ENCODE results near the gene MCHR1.
"Not testable (repeated sequence)": the region's sequence is repeated elsewhere in the genome, so short reads cannot be mapped to it uniquely, and the experiment has no call there.

Gene MCHR1

DNA sequence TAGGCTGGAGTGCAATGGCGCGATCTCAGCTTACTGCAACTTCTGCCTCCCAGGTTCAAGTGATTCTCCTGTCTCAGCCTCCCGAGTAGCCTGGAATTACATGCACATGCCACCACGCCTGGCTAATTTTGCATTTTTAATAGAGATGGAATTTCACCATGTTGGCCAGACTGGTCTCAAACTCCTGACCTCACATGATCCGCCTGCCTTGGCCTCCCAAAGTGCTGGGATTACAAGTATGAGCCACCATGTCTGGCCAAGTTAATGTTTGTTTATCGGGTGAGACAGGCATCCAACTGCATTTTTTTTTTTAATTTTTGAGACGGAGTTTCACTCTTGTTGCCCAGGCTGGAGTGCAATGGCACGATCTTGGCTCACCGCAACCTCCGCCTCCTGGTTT, 22.6 kb upstream of the MCHR1 start:
- not testable (repeated sequence) for DNase-seq (ENCODE audit: low spot score)

DNA sequence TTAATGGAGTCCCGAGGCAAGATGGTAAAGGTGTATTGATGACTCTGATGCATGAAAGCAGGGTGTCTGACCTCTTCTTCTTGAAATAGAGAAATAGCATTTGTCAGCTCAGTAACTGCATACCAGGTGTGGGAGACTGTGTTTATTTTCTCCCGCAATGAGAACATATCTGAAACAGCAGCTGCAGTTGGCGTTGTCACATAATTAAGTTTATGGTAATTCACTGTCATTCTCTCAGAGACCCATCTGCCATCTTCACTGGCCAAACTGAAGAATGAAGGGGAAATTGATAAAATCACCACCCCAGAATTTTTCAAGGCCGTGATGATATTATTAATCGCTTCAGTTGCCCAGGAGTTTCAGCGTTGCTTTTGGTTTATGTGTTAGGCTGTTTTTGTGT, 20.1 kb upstream of the MCHR1 start:
- no peak for DNase-seq (ENCODE audit: low spot score)

DNA sequence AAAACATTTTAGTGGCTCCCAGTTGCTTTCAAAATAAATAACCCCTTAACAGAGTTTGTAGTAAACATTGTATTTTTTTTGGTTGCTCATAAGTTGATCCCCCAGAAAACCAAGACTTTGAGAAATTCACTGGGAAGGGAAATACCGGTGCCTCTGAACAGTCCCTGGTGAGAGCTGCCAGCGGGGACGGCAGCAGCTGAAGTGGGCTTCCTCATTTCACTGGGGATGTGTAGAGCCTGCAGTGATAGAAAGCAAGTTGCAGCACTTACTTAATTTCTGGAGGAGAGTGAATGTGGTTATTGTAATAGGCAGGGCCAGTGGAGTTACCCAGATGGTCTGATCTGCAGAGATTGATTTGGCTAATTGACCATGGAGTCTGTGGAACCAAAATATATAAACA, 18.6 kb upstream of the MCHR1 start:
- no peak for DNase-seq (ENCODE audit: low spot score)

DNA sequence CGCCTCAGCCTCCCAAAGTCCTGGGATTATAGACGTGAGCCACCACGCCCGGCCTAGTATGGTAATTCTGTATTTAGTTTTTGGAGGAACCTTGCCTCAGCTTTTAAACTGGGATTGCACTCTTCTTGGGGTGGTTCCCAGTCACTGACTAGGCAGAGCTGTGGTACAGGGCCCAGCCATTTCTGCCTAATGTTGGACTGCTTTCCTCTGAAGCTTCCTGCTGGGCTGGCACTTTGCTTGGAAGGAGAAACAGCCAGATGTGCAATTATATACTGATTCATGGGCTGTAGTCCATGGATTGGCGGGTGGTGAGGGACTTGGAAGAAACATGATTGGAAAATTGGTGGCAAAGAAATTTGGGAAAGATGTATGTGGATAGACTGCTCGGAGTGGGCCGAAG, 17.6 kb upstream of the MCHR1 start:
- no peak for DNase-seq (ENCODE audit: low spot score)

DNA sequence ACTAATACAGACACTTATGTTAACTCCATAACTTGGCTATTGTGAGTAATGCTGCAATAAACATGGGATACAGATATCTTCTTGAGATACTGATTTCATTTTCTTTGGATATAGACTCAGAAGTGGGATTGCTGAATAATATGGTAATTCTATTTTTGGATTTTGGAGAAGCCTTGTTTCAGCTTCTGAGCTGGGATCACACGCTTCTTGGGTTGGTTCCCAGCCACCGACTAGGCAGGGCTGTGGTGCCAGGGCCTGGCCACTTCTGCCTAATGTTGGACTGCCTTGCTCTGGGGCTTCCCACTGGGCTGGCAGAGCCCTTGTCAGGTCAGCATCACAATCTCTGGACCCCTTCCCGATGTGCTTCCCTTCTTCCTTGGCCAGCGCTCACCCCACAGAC, 14.0 kb upstream of the MCHR1 start:
- no peak for DNase-seq (ENCODE audit: low spot score)

DNA sequence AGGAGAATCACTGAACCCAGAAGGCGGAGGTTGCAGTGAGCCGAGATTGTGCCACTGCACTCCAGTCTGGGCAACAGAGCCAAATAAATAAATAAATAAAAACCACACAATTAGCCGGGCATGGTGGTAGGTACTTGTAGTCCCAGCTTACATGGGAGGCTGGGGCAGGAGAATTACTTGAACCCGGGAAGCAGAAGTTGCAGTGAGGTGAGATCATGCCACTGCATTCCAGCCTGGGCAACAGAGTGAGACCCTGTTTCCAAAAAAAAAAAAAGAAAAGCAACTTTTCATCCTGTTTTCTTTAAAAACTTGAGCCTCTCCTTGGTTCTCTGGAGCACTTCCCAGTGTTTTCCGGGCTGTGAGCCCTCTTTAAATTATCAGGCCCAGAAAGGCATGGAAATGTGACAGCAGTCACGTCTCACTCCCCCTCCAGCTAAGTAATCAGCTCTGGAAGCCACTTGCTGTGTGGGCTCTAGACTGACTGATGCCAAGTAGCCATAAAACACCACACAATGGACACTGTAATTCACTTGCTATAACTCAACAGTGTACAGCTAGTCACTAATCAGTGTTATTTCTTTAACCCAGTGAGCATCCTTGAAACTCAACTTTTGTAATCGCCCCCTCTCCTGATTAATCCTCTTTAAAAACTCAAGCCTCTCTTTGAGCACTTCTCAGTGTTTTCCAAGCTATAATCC, 13.0 kb upstream of the MCHR1 start:
- DNase-seq (ENCODE audit: low spot score), result no peak

DNA sequence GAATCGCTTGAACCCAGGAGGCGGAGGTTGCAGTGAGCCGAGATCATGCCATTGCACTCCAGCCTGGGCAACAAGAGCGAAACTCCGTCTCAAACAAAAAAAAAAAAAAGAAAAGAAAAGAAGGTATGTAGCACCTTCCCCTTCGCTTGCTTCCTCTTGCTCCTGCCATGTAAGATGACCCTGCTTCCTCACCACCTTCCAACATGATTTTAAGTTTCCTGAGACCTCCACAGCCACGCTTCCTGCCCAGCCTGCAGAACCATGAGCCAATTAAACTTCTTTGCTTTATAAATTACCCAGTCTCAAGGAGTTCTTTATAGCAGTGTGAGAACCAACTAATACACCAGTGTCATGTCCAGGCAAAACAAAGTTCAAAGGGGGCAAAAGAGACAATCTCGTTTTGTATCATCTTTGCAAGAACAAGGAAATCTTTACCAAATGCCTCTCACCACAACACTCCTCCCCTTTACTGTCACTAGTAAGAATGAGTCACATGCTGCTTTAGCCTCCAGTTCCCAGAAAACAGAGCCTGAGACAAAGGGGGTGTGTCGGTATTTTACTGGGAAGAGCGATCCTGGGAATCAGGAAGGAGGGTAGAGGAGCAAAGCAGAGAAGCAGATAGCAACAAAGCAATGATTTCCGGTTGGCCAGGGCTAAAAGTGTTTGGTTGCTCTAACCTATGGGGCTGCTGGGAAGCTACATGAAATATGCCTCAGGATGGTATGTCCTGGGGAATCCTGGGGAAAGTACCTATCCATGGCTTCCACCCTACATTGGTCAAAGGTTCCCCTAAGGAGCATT, 10.5 kb upstream of the MCHR1 start:
- peak; percentile 100 for DNase-seq (ENCODE audit: low spot score)

DNA sequence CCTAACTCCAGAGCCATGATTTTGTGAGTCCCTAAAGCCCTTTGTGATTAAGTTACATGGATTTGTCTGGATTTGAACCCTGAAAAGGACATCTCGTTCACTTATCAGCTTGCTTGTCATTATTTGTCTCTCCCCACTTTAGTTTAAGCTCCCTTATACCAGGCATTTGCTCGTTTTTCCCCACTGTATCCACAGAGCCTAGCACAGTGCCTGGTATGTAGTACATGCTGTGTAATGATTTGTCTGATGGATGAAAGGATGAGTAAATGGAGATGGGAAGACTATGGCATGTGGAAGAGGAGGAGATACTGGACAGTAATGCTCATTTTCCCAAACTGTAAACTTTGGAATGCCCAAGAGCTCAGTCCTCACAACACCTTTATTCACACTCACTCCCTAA, 9.2 kb upstream of the MCHR1 start:
- no peak for DNase-seq (ENCODE audit: low spot score)

DNA sequence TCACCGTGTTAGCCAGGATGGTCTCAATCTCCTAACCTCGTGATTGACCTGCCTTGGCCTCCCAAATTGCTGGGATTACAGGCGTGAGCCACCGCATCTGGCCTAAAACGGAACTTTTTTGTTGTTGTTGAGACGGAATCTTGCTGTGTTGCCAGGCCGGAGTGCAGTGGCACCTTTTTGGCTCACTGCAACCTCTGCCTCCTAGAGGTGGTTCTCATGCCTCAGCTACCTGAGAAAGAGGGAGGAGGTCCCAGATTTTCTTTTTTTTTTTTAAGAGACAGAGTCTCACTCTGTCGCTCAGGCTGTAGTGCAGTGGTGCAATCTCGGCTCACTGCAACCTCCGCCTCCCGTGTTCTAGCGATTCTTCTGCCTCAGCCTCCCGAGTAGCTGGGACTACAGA, 7.9 kb upstream of the MCHR1 start:
- DNase-seq (ENCODE audit: low spot score), result no peak

DNA sequence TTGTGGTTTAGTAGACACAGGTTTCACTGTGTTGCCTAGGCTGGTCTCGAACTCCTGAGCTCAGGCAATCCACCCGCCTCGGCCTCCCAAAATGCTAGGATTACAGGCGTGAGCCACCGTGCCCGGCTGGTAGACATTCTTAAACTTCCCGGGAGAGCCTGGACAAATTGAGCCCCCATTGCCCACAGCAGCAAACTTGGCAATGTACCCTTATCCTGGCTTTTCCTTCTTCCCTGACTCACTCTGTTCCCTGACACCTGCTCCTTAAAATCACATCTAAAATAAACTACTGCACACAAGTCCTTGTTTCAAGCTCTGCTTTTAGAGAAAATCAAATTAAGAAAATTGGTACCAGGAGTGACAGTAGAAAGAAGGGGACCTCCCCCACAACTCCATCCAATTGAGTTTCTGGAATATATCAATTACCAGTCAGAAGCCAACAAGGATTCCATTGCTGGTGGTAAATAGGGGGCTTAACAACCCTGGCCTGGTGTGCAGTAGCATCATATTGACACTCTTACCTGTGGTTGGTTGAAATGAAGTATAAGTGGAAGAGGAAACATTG, 7.4 kb upstream of the MCHR1 start:
- no peak for DNase-seq (ENCODE audit: low spot score)

DNA sequence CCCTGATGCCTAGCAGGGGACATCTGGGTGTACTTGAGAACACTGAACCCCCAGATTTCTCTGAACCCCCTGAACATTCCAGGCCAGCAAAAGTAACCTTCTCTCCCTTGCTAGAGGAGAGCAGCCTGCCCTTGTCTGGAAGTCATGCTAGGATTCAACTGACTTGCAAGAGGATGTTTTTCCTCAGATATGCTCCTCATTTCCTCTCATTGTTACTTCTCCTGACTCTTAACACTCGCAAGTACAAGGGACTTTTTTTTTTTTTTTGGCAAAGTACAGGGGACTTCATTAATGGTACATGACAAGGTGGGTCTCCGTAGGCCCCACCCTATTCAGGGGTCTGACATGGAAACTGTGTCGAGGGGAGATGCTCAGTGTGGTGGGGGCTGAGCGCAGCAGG, 6.3 kb upstream of the MCHR1 start:
- DNase-seq (ENCODE audit: low spot score), result no peak

DNA sequence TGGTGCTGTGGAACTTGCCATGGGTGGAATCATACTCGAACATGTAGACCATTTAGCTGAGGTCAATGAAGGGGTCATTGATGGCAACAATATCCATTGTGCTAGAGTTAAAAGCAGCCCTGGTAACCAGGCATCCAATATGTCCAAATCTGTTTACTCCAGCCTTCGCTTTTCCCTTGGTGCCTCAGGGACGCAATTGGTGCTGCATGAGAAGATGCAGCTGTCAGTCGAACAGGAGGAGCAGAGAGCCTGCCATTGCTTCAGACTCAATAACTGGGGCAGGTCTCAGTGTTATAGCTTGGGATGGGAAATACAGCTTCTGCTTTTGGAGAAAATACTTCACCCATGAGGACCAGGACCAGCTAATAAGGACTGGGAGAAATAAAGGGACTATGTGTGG, 5.0 kb upstream of the MCHR1 start:
- DNase-seq (ENCODE audit: low spot score), result no peak

DNA sequence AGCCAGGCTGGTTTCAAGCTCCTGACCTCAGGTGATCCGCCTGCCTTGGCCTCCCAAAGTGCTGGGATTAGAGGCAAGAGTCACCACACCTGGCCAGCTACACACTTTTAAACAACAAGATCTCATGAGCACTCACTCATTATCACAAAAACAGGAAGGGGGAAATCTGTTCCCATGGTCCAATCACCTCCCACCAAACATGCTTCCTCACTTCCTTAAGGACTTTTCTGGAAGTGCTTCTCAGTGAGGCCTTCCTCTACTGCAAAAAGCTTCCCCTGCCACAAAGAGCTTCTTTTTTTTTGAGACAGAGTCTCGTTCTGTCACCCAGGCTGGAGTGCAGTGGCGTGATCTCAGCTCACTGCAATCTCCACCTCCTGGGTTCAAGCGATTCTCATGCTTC, 3.1 kb upstream of the MCHR1 start:
- DNase-seq (ENCODE audit: low spot score), result not testable (repeated sequence)

DNA sequence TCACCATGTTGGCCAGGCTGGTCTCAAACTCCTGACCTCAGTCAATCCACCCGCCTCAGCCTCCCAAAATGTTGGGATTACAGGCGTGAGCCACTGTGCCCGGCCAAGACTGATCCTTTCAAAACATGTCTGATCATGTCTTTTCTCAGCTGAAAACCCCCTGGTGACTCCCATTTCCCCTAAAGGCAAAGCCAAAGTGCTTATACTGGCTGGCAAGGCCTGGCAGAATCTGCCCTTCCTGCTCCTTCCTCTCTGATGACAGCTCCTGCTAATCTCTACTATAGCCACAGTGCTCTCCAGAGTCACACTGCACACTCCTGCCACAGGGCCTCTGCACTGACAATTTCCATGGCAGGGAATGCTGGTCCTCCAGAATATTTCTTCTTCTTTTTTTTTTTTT, 2.6 kb upstream of the MCHR1 start:
- no peak for DNase-seq (ENCODE audit: low spot score)

DNA sequence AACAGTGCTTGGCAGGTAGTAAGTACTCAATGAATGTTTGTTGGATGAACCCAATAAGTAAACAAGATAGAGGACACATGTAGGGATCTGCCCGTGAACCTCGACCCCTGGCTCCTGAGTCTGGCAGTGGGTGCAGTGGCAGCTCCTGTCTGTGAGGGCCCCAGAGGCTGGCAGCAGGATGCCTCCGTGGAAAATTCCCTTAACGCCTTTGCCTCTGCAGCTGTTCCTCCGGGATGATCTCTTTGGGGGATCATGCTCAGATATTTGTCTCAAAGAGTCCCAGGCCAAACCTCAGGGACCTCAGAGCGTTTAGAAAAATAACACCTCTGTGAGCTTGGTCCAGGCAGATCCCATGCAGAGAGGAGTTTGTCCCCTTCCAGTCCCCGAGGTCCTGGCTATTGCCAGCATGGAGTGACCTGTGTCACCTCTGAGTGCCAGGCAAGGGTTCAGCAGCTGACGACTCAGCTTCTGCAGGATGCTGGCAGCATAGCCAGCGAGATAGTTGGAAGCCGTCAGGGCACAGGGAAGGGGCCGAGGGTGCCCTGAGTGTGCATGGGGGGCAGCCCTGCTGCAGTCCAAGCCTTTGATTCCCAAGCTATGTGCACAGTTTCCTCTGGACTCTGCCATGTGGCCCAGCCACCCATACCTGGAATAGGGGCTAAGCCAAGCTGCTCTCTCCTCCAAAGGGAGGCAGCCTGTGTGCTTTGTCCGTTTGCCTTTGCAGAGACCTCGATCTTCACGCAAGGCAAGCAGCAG, 613 bp upstream of the MCHR1 start:
- no peak for DNase-seq (ENCODE audit: low spot score)

DNA sequence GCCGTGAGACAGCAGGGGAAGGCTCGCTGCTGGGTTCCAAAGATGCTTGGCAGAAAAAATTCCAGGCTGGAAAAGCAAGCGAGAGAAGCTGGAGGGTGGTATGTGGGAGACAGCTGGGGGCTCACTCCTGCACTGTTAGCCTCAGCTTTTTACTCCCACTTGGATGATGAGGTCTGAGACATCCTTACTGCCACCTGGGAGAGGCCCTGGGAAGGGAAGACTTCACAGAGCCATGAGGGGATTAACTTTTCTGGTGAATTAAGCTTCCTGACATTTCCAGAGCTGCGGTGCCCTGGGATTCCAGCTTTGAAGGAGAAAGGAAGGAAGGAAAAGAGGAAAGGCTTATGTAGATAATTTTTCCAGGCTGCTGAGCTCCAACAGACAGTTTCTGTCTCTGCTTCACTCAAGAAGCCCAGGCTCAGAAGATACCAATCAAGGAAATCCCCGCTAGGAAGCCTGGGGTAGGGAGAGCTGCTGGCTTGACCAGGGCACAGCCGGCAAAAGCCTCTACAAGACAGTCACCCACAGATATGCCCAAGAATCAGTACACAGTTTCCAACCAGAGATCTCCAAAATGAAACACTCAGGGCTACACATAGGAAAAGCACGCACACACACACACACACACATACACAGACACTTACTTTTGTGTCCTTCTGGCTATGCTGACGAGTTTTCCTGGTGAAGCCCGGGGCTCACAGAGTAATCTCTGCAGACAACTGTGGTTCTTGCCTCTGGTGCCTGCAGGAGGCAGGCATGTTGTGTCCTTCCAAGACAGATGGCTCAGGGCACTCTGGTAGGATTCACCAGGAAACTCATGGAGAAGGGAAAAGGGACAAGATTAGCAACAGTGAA, 907 bp downstream of the MCHR1 start:
- no peak for DNase-seq (ENCODE audit: low spot score)

DNA sequence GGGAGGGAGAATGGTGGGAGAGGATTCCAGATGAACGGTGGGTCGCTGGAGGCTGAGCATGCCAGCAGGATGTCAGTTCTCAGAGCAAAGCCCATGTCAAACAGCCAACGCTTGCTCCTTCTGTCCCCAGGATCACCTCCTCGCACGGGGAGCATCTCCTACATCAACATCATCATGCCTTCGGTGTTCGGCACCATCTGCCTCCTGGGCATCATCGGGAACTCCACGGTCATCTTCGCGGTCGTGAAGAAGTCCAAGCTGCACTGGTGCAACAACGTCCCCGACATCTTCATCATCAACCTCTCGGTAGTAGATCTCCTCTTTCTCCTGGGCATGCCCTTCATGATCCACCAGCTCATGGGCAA, 1.5 kb downstream of the MCHR1 start:
- DNase-seq (ENCODE audit: low spot score), result no peak

DNA sequence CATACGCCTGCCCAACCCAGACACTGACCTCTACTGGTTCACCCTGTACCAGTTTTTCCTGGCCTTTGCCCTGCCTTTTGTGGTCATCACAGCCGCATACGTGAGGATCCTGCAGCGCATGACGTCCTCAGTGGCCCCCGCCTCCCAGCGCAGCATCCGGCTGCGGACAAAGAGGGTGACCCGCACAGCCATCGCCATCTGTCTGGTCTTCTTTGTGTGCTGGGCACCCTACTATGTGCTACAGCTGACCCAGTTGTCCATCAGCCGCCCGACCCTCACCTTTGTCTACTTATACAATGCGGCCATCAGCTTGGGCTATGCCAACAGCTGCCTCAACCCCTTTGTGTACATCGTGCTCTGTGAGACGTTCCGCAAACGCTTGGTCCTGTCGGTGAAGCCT, 2.2 kb downstream of the MCHR1 start:
- DNase-seq (ENCODE audit: low spot score), result no peak

DNA sequence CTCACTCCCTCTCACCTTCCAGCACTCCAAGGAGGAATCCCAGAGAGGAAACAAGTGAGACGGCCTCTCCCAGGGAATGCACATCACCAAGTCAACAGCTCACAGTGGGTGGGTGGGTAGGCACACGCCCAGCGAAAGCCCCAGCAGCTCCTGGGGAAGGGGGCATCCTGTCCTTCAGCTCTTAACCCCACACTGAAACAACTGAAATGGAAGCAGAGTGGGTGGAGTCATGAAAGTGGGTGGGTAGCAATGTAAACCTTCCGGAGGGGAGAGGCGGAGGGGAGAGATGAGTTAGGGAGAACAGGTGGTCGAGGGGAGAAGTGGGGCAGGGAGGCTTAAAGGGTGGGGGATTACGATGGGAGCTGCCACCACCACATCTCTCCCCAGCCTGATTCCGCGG, 5.4 kb downstream of the MCHR1 start:
- no peak for DNase-seq (ENCODE audit: low spot score)

DNA sequence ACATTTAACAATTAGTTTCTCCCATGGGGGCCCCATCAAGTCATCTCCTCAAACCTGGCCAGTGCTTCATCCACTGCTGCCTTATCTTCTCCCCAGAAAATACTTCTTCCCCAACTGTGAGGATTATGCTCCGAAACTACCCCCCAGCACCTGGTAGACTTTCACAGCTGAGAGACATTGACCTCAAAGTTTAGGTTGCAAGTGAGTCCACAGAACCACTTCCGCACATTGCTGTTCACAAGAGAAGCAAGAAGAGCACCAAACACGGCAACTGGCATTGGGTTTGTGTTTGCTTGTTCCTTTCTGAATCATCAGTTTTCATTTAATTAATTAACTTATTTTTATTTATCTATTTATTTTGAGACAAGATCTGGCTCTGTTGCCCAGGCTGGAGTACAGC, 6.1 kb downstream of the MCHR1 start:
- no peak for DNase-seq (ENCODE audit: low spot score)

DNA sequence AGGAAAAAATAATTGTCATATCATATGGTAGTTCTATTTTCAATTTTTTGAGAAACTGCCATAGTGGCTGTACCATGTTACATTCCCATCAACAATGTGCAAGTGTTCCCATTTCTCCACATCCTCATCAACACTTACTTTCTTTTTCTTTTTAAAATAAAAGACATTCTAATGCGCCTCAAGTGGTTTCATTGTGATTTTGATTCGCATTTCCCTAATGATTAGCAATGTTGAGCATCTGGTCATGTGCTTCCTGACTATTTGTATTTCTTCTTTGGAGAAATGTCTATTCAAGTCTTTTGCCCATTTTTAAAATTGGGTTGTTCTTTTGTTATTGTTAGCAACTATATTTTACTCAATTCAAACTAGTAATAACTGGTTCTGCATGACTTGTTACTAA, 8.4 kb downstream of the MCHR1 start:
- DNase-seq (ENCODE audit: low spot score), result no peak

DNA sequence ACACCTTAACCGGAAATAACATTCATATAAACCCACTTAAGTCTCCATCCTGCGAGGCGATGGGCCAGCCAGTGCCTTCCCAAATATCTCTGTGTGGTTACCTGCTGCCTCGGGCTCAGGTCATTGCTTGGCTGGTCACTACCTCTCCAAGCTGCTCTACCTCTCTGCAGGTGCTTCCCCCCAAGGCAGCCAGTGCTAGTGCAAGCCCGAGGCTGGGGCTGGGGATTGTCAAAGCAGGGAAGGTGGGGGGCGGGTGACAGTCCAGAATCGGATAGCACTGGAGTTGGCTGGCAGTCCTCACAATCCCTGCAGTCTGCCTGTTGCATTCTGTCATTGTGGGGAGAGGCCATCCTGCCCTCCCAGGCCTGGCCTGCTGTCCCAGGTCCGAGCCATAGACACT, 11.1 kb downstream of the MCHR1 start:
- DNase-seq (ENCODE audit: low spot score), result no peak

All from COLO829 (cell line).